ENCODE measurements around the gene RIN3. TPM values are rescaled to one million over a fixed set of nuclear protein-coding genes. Genes with fewer than 3 reads are reported as not detected.

RIN3 gene
- polyA plus RNA-seq, 3 donors: 42.8 to 144 (median 54.6) TPM

- H3K9ac ChIP-seq (ENCODE audit: insufficient read depth, low read length, poor library complexity, severe bottlenecking): no peak overlapping the region
- peaks cover 7 to 13% of the 10 kb centered on the region in 2 donors for H3K4me1 ChIP-seq (ENCODE audit: control insufficient read depth in 1 of 2, insufficient read depth in 2 of 2, low read length in 2 of 2)
- H3K4me2 ChIP-seq (replicated peaks; ENCODE audit: extremely low read depth, low read length, poor library complexity, severe bottlenecking): no peak overlapping the region
- H3K27ac Mint-ChIP-seq: no peak overlapping the region
- peaks cover 12% of the 10 kb centered on the region for H3K4me1 Mint-ChIP-seq
- H3K27ac ChIP-seq (ENCODE audit: low read depth in 1 of 2, low read length in 2 of 2): no peak overlapping the region
- DNase-seq: no peak
- no CpG with 5 or more reads among the region's 5 CpGs for WGBS (ENCODE audit: insufficient coverage)
- H4K20me1 ChIP-seq (ENCODE audit: insufficient read depth, low read length): peaks cover 75% of the 10 kb centered on the region
- peaks cover 3% of the 10 kb centered on the region for H3K79me2 ChIP-seq (ENCODE audit: insufficient read depth, low read length)
- no peaks in the 10 kb centered on the region for H3K27me3 ChIP-seq (ENCODE audit: control insufficient read depth in 2 of 2, insufficient read depth in 2 of 2, low read length in 2 of 2)
- H3K36me3 ChIP-seq (replicated peaks in 1 of 2; ENCODE audit: control insufficient read depth in 1 of 2, insufficient read depth in 2 of 2, low read length in 2 of 2): peaks cover 19 to 86% of the 10 kb centered on the region in 2 donors
- no peak overlapping the region for H2AFZ ChIP-seq (ENCODE audit: insufficient read depth, low read depth, low read length, poor library complexity, severe bottlenecking)
- H3K9me3 Mint-ChIP-seq: peaks cover 49 to 70% (median 60%) of the 10 kb centered on the region in 7 donors
- TF ChIP-seq, protein P1, sequence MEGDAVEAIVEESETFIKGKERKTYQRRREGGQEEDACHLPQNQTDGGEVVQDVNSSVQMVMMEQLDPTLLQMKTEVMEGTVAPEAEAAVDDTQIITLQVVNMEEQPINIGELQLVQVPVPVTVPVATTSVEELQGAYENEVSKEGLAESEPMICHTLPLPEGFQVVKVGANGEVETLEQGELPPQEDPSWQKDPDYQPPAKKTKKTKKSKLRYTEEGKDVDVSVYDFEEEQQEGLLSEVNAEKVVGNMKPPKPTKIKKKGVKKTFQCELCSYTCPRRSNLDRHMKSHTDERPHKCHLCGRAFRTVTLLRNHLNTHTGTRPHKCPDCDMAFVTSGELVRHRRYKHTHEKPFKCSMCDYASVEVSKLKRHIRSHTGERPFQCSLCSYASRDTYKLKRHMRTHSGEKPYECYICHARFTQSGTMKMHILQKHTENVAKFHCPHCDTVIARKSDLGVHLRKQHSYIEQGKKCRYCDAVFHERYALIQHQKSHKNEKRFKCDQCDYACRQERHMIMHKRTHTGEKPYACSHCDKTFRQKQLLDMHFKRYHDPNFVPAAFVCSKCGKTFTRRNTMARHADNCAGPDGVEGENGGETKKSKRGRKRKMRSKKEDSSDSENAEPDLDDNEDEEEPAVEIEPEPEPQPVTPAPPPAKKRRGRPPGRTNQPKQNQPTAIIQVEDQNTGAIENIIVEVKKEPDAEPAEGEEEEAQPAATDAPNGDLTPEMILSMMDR (IDR thresholded peaks at IDR 0.05): no peak
- H3K4me3 Mint-ChIP-seq: no peak overlapping the region
- peaks cover 47 to 69% of the 10 kb centered on the region in 2 donors for H3K9me3 ChIP-seq (replicated peaks in 1 of 2; ENCODE audit: control insufficient read depth in 1 of 2, insufficient read depth in 1 of 2, low read length in 2 of 2)
- intact Hi-C loops (cut with micrococcal nuclease): no loop called here
- peaks cover 0 to 4% (median 2%) of the 10 kb centered on the region in 3 donors for H3K27me3 Mint-ChIP-seq (ENCODE audit: low read depth in 3 of 3)
- H3K36me3 Mint-ChIP-seq: peaks cover 86 to 87% of the 10 kb centered on the region in 2 donors
- no peak overlapping the region for H3K4me3 ChIP-seq (replicated peaks in 1 of 3; ENCODE audit: low read depth in 2 of 3, low read length in 3 of 3)
Observed at GRCh38 chr14:92625213-92625612, 111.6 kb downstream of the RIN3 start.

GRCh38 chr14:92626041-92626440 lies 112.5 kb downstream of the RIN3 start:
- H3K27me3 Mint-ChIP-seq (ENCODE audit: low read depth in 3 of 3): peaks cover 0 to 4% (median 2%) of the 10 kb centered on the region in 3 donors
- H3K9me3 ChIP-seq (replicated peaks in 1 of 2; ENCODE audit: control insufficient read depth in 1 of 2, insufficient read depth in 1 of 2, low read length in 2 of 2): peaks cover 47 to 69% of the 10 kb centered on the region in 2 donors
- WGBS (ENCODE audit: insufficient coverage): no CpG with 5 or more reads among the region's 3 CpGs

More at GRCh38 chr14:92626041-92626440, 112.5 kb downstream of the RIN3 start:
- H2AFZ ChIP-seq (ENCODE audit: insufficient read depth, low read depth, low read length, poor library complexity, severe bottlenecking): no peak overlapping the region
- TF ChIP-seq, protein P1 (IDR thresholded peaks at IDR 0.05): no peak
- H3K9ac ChIP-seq (ENCODE audit: insufficient read depth, low read length, poor library complexity, severe bottlenecking): no peak overlapping the region
- peaks cover 19 to 78% of the 10 kb centered on the region in 2 donors for H3K36me3 ChIP-seq (replicated peaks in 1 of 2; ENCODE audit: control insufficient read depth in 1 of 2, insufficient read depth in 2 of 2, low read length in 2 of 2)
- DNase-seq: no peak
- peaks cover 15 to 22% of the 10 kb centered on the region in 2 donors for H3K4me1 ChIP-seq (ENCODE audit: control insufficient read depth in 1 of 2, insufficient read depth in 2 of 2, low read length in 2 of 2)
- Mint-ChIP-seq H3K27ac (no peak overlapping the region), H3K36me3 (peaks cover 83 to 87% of the 10 kb centered on the region in 2 donors), H3K9me3 (peaks cover 49 to 67% (median 58%) of the 10 kb centered on the region in 7 donors), H3K4me3 (no peak overlapping the region), H3K4me1 (peaks cover 20% of the 10 kb centered on the region)
- H3K27me3 ChIP-seq (ENCODE audit: control insufficient read depth in 2 of 2, insufficient read depth in 2 of 2, low read length in 2 of 2): no peaks in the 10 kb centered on the region
- intact Hi-C loops (cut with micrococcal nuclease): no loop called here
- H3K4me3 ChIP-seq (replicated peaks in 1 of 3; ENCODE audit: low read depth in 2 of 3, low read length in 3 of 3): no peak overlapping the region
- no peak overlapping the region for H3K27ac ChIP-seq (ENCODE audit: low read depth in 1 of 2, low read length in 2 of 2)
- H4K20me1 ChIP-seq (ENCODE audit: insufficient read depth, low read length): peaks cover 82% of the 10 kb centered on the region
- peaks cover 3% of the 10 kb centered on the region for H3K79me2 ChIP-seq (ENCODE audit: insufficient read depth, low read length)
- H3K4me2 ChIP-seq (replicated peaks; ENCODE audit: extremely low read depth, low read length, poor library complexity, severe bottlenecking): no peak overlapping the region
